GM18508 (cell line): Measurements from ENCODE around the gene POLR2J2.
"Not testable (repeated sequence)": the region's sequence is repeated elsewhere in the genome, so short reads cannot be mapped to it uniquely, and the experiment has no call there.

Experiments
- ATAC-seq: cut with Tn5 transposase; IDR thresholded peaks from one replicate; pipeline ENCODE4 v1.9.1; 2021; ENCODE audit warnings: moderate number of reproducible peaks; ENCODE audit not compliant: insufficient read depth, unreplicated experiment

Gene POLR2J2

GRCh38 chr7:102671166-102671955 lies at the start of gene POLR2J2:
Gene POLR2J2, minus strand, starts transcription at chr7:102671663. Its CDS starts 62 bp downstream, at chr7:102671601.
- not testable (repeated sequence) for ATAC-seq

GRCh38 chr7:102718491-102718890 lies 47.0 kb upstream of the POLR2J2 start:
- ATAC-seq = not testable (repeated sequence)

GRCh38 chr7:102715718-102716117 lies 44.3 kb upstream of the POLR2J2 start:
- not testable (repeated sequence) for ATAC-seq

GRCh38 chr7:102714774-102715522 lies 43.5 kb upstream of the POLR2J2 start:
- not testable (repeated sequence) for ATAC-seq

GRCh38 chr7:102713691-102714080 lies 42.2 kb upstream of the POLR2J2 start:
- peak; percentile 70 for ATAC-seq

- ATAC-seq = peak; percentile 48
Observed at GRCh38 chr7:102713011-102713690, 41.7 kb upstream of the POLR2J2 start.

- not testable (repeated sequence) for ATAC-seq
Observed at GRCh38 chr7:102698962-102699750, 27.7 kb upstream of the POLR2J2 start.

GRCh38 chr7:102697642-102698512 lies 26.4 kb upstream of the POLR2J2 start:
- ATAC-seq = not testable (repeated sequence)

- not testable (repeated sequence) for ATAC-seq
Observed at GRCh38 chr7:102696009-102696408, 24.5 kb upstream of the POLR2J2 start.

- ATAC-seq = peak; percentile 75
Observed at GRCh38 chr7:102695033-102695552, 23.6 kb upstream of the POLR2J2 start.

- not testable (repeated sequence) for ATAC-seq
Observed at GRCh38 chr7:102694008-102694407, 22.5 kb upstream of the POLR2J2 start.

GRCh38 chr7:102690602-102691001 lies 19.1 kb upstream of the POLR2J2 start:
- ATAC-seq = not testable (repeated sequence)

GRCh38 chr7:102689436-102690282 lies 18.2 kb upstream of the POLR2J2 start:
- not testable (repeated sequence) for ATAC-seq

GRCh38 chr7:102688299-102689036 lies 17.0 kb upstream of the POLR2J2 start:
- not testable (repeated sequence) for ATAC-seq

GRCh38 chr7:102682560-102682959 lies 11.1 kb upstream of the POLR2J2 start:
- ATAC-seq = not testable (repeated sequence)

GRCh38 chr7:102680780-102681179 lies 9.3 kb upstream of the POLR2J2 start:
- not testable (repeated sequence) for ATAC-seq

- ATAC-seq = not testable (repeated sequence)
Observed at GRCh38 chr7:102675545-102675944, 4.1 kb upstream of the POLR2J2 start.
